GM12865 (cell line): ENCODE results near the gene UBAP2L.
"Not testable (repeated sequence)": the region's sequence is repeated elsewhere in the genome, so short reads cannot be mapped to it uniquely, and the experiment has no call there.

Source experiments
- DNase-seq: peaks from one replicate; pipeline ENCODE4 v3.0.0; 2010; ENCODE audit warnings: low read depth
- H3K4me3 ChIP-seq: 2 replicates; pipeline ENCODE4 v1.5.1; 2011; ENCODE audit warnings: mild to moderate bottlenecking, low read depth, low read length, control low read depth
- TF ChIP-seq, protein P1 (sequence below): IDR thresholded peaks from 2 replicates; pipeline ENCODE4 v1.5.1; 2011; ENCODE audit warnings: low read length, control low read depth, low read depth, inconsistent platforms; ENCODE audit not compliant: insufficient read depth; ENCODE audit errors: missing control alignments

UBAP2L gene

GRCh38 chr1:154199563-154199879, 21.2 kb upstream of the UBAP2L start:
- H3K4me3 ChIP-seq: no peak overlapping the region
- no peak for DNase-seq
- TF ChIP-seq, protein P1, sequence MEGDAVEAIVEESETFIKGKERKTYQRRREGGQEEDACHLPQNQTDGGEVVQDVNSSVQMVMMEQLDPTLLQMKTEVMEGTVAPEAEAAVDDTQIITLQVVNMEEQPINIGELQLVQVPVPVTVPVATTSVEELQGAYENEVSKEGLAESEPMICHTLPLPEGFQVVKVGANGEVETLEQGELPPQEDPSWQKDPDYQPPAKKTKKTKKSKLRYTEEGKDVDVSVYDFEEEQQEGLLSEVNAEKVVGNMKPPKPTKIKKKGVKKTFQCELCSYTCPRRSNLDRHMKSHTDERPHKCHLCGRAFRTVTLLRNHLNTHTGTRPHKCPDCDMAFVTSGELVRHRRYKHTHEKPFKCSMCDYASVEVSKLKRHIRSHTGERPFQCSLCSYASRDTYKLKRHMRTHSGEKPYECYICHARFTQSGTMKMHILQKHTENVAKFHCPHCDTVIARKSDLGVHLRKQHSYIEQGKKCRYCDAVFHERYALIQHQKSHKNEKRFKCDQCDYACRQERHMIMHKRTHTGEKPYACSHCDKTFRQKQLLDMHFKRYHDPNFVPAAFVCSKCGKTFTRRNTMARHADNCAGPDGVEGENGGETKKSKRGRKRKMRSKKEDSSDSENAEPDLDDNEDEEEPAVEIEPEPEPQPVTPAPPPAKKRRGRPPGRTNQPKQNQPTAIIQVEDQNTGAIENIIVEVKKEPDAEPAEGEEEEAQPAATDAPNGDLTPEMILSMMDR: no peak

DNA sequence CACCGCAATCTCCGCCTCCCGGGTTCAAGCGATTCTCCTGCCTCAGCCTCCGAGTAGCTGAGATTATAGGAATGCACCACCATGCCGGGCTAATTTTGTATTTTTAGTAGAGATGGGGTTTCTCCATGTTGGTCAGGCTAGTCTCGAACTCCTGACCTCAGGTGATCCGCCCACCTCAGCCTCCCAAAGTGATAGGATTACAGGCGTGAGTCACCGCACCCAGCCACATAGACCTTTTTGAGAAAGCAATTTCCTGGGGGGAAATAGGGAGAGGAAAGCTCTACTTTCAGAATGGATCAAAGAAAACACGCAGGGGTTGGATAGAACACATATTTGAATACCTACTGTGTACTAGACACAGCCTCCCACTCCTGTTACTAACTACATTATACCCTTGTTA, 15.0 kb upstream of the UBAP2L start:
- DNase-seq, H3K4me3 ChIP-seq: not testable (repeated sequence)

GRCh38 chr1:154206196-154206595, 14.6 kb upstream of the UBAP2L start, which contains the start of gene CFAP141:
CFAP141 (minus strand) TSS chr1:154206333; CDS start chr1:154206307, 26 bp downstream.
- DNase-seq: no peak
- TF ChIP-seq, protein P1: no peak
- no peak within 1 kb of the TSS for H3K4me3 ChIP-seq

- DNase-seq: no peak
- TF ChIP-seq, protein P1: no peak
- no peak overlapping the region for H3K4me3 ChIP-seq
These were observed 13.5 kb upstream of the UBAP2L start for GRCh38 chr1:154207262-154207661.

GRCh38 chr1:154208677-154209388, 11.9 kb upstream of the UBAP2L start:
- no peak for DNase-seq
- TF ChIP-seq, protein P1: no peak
- H3K4me3 ChIP-seq: no peak overlapping the region

GRCh38 chr1:154212083-154212482, 8.7 kb upstream of the UBAP2L start:
- TF ChIP-seq, protein P1: no peak
- no peak overlapping the region for H3K4me3 ChIP-seq
- no peak for DNase-seq

DNA sequence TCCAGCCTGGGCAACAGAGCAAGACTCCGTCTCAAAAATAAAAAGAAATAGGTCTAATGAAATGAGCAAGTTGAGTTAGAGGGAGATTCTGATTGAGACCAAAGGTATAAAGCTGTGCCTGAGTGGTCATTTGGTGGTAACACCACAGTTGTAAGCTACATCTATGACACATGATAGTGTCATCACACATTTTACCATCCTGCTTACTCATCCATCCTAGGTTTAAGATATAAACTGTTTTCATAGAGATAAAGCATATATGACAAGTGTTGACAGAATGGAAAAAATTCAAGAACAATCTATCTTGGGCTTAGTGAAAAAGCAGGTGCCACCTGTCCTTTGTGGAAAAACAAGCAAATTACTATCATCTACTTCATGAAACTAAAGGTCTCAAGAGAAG, 7.5 kb upstream of the UBAP2L start:
- no peak overlapping the region for H3K4me3 ChIP-seq
- DNase-seq: no peak
- TF ChIP-seq, protein P1: no peak
